Erythroblast (primary cell): ENCODE measurements around the gene POMGNT1.
"Not testable (repeated sequence)": the region's sequence is repeated elsewhere in the genome, so short reads cannot be mapped to it uniquely, and the experiment has no call there.

Experiments
- GATA1 ChIP-seq: IDR thresholded peaks from 2 replicates; pipeline ENCODE4 v1.6.1; 2011; ENCODE audit warnings: low read depth, mild to moderate bottlenecking, control low read depth, low read length, moderate library complexity
- POLR2A ChIP-seq: IDR thresholded peaks from 2 replicates; pipeline ENCODE4 v1.6.1; 2011; ENCODE audit warnings: mild to moderate bottlenecking, low read length

DNA sequence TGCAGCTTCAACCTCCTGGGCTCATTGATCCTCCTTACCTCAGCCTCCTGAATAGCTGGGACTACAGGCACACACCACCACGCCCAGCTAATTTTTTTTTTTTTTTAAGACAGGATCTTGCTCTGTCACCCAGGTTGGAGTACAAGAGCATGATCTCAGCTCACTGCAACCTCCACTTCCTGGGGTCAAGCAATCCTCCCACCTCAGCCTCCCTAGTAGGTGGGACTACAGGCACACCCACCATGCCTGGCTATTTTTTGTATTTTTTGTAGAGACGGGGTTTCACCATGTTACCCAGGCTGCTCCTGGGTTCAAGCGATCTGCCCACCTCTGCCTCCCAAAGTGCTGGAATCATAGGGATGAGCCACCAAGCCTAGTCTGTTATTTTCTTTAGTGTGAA, 45.6 kb upstream of the POMGNT1 start:
- not testable (repeated sequence) for TF ChIP-seq POLR2A, GATA1
